GM23338 (cell line): ENCODE results near the gene TLCD3A. TPM values are rescaled to one million over a fixed set of nuclear protein-coding genes. Genes with fewer than 3 reads are reported as not detected.

Experiments
- ATAC-seq: fragments of 200-7000 bp; cut with Tn5 transposase; 3 replicates; pipeline ENCODE4 v1.9.1; 2020
- DNase-seq: peaks from one replicate; pipeline ENCODE4 v3.0.0-alpha.2; 2015; ENCODE audit warnings: low spot score
- H2AFZ ChIP-seq: fragments of 200-600 bp; sonication (generic); 2 replicates; pipeline ENCODE4 v1.8.0; 2016; ENCODE audit warnings: antibody characterized with exemption, mild to moderate bottlenecking, moderate library complexity
- H3F3A ChIP-seq: fragments of 200-600 bp; sonication (generic); replicated peaks from 2 replicates; pipeline ENCODE4 v1.8.0; 2017; ENCODE audit warnings: antibody characterized with exemption, mixed run types, low read depth
- H3K27ac ChIP-seq: fragments of 200-600 bp; sonication (generic); 2 replicates; pipeline ENCODE4 v1.6.1; 2016; ENCODE audit warnings: low read depth
- H3K27me3 ChIP-seq: fragments of 200-600 bp; sonication (generic); 2 replicates; pipeline ENCODE4 v1.8.0; 2016; ENCODE audit warnings: mild to moderate bottlenecking, mixed run types, moderate library complexity; ENCODE audit not compliant: insufficient read depth
- H3K36me3 ChIP-seq: fragments of 200-600 bp; sonication (generic); 2 replicates; pipeline ENCODE4 v1.8.0; 2016; ENCODE audit warnings: mild to moderate bottlenecking; ENCODE audit not compliant: insufficient read depth
- H3K4me1 ChIP-seq: fragments of 200-600 bp; sonication (generic); 2 replicates; pipeline ENCODE4 v1.8.0; 2016; ENCODE audit warnings: mild to moderate bottlenecking, moderate library complexity; ENCODE audit not compliant: insufficient read depth
- H3K4me2 ChIP-seq: fragments of 200-600 bp; sonication (generic); 2 replicates; pipeline ENCODE4 v1.7.1; 2017; ENCODE audit warnings: mixed run types
- H3K4me3 ChIP-seq: fragments of 200-600 bp; sonication (generic); 2 replicates; pipeline ENCODE4 v1.6.1; 2016; ENCODE audit warnings: mixed run types
- H3K79me2 ChIP-seq: fragments of 200-600 bp; sonication (generic); replicated peaks from 2 replicates; pipeline ENCODE4 v1.8.0; 2017; ENCODE audit warnings: mild to moderate bottlenecking; ENCODE audit not compliant: insufficient read depth
- H3K9me2 ChIP-seq: fragments of 200-600 bp; sonication (generic); 2 replicates; pipeline ENCODE4 v1.8.0; 2017; ENCODE audit not compliant: insufficient read depth
- H4K20me1 ChIP-seq: fragments of 200-600 bp; sonication (generic); replicated peaks from 2 replicates; pipeline ENCODE4 v1.8.0; 2017; ENCODE audit warnings: mild to moderate bottlenecking; ENCODE audit not compliant: insufficient read depth
- H3K27ac Mint-ChIP-seq: 2 replicates; pipeline ENCODE4 v1.8.0; 2020; ENCODE audit warnings: inconsistent platforms, mild to moderate bottlenecking, moderate library complexity, mixed read lengths
- H3K27me3 Mint-ChIP-seq: 3 replicates; pipeline ENCODE4 v1.8.0; 2022; ENCODE audit warnings: low read depth, mild to moderate bottlenecking, moderate library complexity, mixed read lengths, inconsistent platforms; ENCODE audit not compliant: insufficient read depth, poor library complexity
- H3K36me3 Mint-ChIP-seq: 3 replicates; pipeline ENCODE4 v1.8.0; 2021; ENCODE audit warnings: low read depth, mild to moderate bottlenecking, inconsistent platforms, moderate library complexity, mixed read lengths
- H3K4me1 Mint-ChIP-seq: 3 replicates; pipeline ENCODE4 v1.8.0; 2020; ENCODE audit warnings: mild to moderate bottlenecking, inconsistent platforms, mixed read lengths
- H3K4me3 Mint-ChIP-seq: 3 replicates; pipeline ENCODE4 v1.8.0; 2021; ENCODE audit warnings: moderate library complexity, mild to moderate bottlenecking, inconsistent platforms, mixed read lengths
- H3K9me3 Mint-ChIP-seq: 3 replicates; pipeline ENCODE4 v1.8.0; 2020; ENCODE audit warnings: moderate library complexity, mild to moderate bottlenecking, inconsistent platforms, mixed read lengths
- CREB1 ChIP-seq: fragments of 250-450 bp; sonication (Bioruptor Pico); IDR thresholded peaks from 2 replicates; pipeline ENCODE4 v1.5.0; 2020; ENCODE audit warnings: low read depth, mild to moderate bottlenecking, moderate library complexity
- EZH2 ChIP-seq: fragments of 200-600 bp; sonication (generic); IDR thresholded peaks from one replicate; pipeline ENCODE4 v1.8.0; 2017; ENCODE audit warnings: antibody characterized with exemption, mild to moderate bottlenecking, low read depth; ENCODE audit not compliant: unreplicated experiment
- EZH2phosphoT487 ChIP-seq: fragments of 200-600 bp; sonication (generic); IDR thresholded peaks from one replicate; pipeline ENCODE4 v1.8.1; 2018; ENCODE audit warnings: antibody characterized with exemption; ENCODE audit not compliant: unreplicated experiment
- JUNB ChIP-seq: IDR thresholded peaks from one replicate; pipeline ENCODE4 v1.6.1; 2016; ENCODE audit warnings: antibody characterized with exemption; ENCODE audit not compliant: unreplicated experiment
- NANOG ChIP-seq: IDR thresholded peaks from 2 replicates; pipeline ENCODE4 v1.6.1; 2016; ENCODE audit warnings: antibody characterized with exemption, borderline replicate concordance
- POLR2AphosphoS5 ChIP-seq: IDR thresholded peaks from 2 replicates; pipeline ENCODE4 v1.6.1; 2016; ENCODE audit warnings: antibody characterized with exemption, low read depth
- STAT1 ChIP-seq: IDR thresholded peaks from one replicate; pipeline ENCODE4 v1.6.1; 2016; ENCODE audit warnings: antibody characterized with exemption; ENCODE audit not compliant: unreplicated experiment
- ZNF114 ChIP-seq: fragments of 250-450 bp; sonication (Bioruptor Pico); IDR thresholded peaks from 2 replicates; pipeline ENCODE4 v1.5.0; 2020; ENCODE audit warnings: mild to moderate bottlenecking, moderate library complexity
- ZNF331 ChIP-seq: fragments of 250-450 bp; sonication (Bioruptor Pico); IDR thresholded peaks from 2 replicates; pipeline ENCODE4 v1.5.0; 2020; ENCODE audit warnings: low read depth, mild to moderate bottlenecking, moderate library complexity
- polyA plus RNA-seq: library from polyadenylated mRNA; unstranded; fragments of >200 nt; fragmentation: Nextera tagmentation; extraction: Ambion mirVana; gene quantifications from 2 replicates; pipeline ENCODE4 v1.2.1, GENCODE V29; 2016
- total RNA-seq: library from RNA; depleted of rRNA; stranded (reverse); fragments of >200 nt; shearing (Covaris generic); gene quantifications from 2 replicates; pipeline ENCODE4 v1.2.3, GENCODE V29; 2014
- TF ChIP-seq, protein P1 (sequence below): fragments of 250-450 bp; sonication (Bioruptor Pico); IDR thresholded peaks from 2 replicates; pipeline ENCODE4 v1.5.0; 2020; ENCODE audit warnings: mild to moderate bottlenecking, moderate library complexity
- TF ChIP-seq, protein P2 (sequence below), 2 experiments: fragments of 200-600 bp in 1 of 2; sonication (generic) in 1 of 2; conservative IDR thresholded peaks; 2 replicates each; pipeline versions ENCODE4 v1.5.1 to v1.6.1; 2016 to 2017; ENCODE audit warnings: antibody characterized with exemption in 2 of 2, low read depth in 2 of 2, mild to moderate bottlenecking in 2 of 2, moderate library complexity in 1 of 2
- TF ChIP-seq, protein P3 (sequence below): IDR thresholded peaks from one replicate; pipeline ENCODE4 v1.6.1; 2018; ENCODE audit warnings: antibody characterized with exemption; ENCODE audit not compliant: unreplicated experiment
- TF ChIP-seq, protein P4 (sequence below): IDR thresholded peaks from 2 replicates; pipeline ENCODE4 v1.6.1; 2016; ENCODE audit warnings: antibody characterized with exemption

The TLCD3A gene
- total and polyA plus RNA-seq, 2 experiments from 2014 or later, result 10.3 to 21.1 TPM

DNA sequence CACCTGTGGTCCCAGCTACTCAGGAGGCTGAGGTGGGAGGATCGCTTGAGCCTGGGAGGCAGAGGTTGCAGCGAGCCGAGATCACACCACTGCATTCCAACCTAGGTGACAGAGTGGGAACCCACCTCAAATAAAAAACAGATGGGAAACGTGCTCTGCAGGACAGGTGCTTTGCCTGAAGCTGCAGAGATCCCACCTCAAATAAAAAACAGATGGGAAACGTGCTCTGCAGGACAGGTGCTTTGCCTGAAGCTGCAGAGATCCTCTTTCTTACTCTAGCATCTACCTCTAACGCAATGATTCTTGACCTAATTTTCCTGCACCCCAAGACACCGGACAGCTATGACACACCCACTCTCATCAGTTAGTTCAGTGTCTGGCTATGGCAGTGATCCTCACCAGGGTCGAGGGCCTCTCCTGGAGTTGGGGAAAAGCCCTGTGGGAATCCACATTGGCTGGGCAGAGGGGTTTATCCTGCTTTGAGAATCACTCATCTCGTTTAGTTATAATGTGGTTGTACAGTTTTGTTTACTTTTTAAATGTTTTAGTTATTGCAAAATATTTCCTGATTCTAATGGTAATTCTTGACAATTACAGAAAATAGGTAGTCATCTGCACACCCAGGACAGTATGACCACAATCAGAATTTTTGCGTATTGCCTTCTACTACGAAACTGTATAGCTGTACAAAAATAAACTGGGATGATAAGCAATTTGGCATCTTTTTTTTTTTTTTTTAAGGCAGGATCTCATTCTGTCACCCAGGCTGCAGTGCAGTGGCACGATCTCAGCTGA lies 29.1 kb upstream of the TLCD3A start:
- H3K27ac Mint-ChIP-seq, result no peak overlapping the region
- no peak for DNase-seq
- H3K9me3 Mint-ChIP-seq, result no peaks in the 10 kb centered on the region
- H3K4me1 Mint-ChIP-seq, result no peaks in the 10 kb centered on the region
- Histone ChIP-seq H4K20me1 (peaks cover 8% of the 10 kb centered on the region; the same call in 1 of the 2 replicates), H3K9me2 (no peaks in the 10 kb centered on the region), H3K36me3 (no peaks in the 10 kb centered on the region), H3K4me3 (no peak overlapping the region), H3K4me2 (no peak overlapping the region), H3K27me3 (no peaks in the 10 kb centered on the region), H3K79me2 (no peaks in the 10 kb centered on the region; the same call in 1 of the 2 replicates), H3K4me1 (0 out of 2 replicates have a peak, but pooled peaks cover 2% of the 10 kb centered on the region), H3K27ac (no peak overlapping the region), H3F3A (0 out of 2 replicates have a peak, but pooled peaks cover 3% of the 10 kb centered on the region), H2AFZ (no peak overlapping the region)
- ATAC-seq, result no peak
- H3K36me3 Mint-ChIP-seq, result 0 out of 3 replicates have a peak, but pooled peaks cover 6% of the 10 kb centered on the region
- TF ChIP-seq POLR2AphosphoS5, result no peak
- TF ChIP-seq, protein P1, sequence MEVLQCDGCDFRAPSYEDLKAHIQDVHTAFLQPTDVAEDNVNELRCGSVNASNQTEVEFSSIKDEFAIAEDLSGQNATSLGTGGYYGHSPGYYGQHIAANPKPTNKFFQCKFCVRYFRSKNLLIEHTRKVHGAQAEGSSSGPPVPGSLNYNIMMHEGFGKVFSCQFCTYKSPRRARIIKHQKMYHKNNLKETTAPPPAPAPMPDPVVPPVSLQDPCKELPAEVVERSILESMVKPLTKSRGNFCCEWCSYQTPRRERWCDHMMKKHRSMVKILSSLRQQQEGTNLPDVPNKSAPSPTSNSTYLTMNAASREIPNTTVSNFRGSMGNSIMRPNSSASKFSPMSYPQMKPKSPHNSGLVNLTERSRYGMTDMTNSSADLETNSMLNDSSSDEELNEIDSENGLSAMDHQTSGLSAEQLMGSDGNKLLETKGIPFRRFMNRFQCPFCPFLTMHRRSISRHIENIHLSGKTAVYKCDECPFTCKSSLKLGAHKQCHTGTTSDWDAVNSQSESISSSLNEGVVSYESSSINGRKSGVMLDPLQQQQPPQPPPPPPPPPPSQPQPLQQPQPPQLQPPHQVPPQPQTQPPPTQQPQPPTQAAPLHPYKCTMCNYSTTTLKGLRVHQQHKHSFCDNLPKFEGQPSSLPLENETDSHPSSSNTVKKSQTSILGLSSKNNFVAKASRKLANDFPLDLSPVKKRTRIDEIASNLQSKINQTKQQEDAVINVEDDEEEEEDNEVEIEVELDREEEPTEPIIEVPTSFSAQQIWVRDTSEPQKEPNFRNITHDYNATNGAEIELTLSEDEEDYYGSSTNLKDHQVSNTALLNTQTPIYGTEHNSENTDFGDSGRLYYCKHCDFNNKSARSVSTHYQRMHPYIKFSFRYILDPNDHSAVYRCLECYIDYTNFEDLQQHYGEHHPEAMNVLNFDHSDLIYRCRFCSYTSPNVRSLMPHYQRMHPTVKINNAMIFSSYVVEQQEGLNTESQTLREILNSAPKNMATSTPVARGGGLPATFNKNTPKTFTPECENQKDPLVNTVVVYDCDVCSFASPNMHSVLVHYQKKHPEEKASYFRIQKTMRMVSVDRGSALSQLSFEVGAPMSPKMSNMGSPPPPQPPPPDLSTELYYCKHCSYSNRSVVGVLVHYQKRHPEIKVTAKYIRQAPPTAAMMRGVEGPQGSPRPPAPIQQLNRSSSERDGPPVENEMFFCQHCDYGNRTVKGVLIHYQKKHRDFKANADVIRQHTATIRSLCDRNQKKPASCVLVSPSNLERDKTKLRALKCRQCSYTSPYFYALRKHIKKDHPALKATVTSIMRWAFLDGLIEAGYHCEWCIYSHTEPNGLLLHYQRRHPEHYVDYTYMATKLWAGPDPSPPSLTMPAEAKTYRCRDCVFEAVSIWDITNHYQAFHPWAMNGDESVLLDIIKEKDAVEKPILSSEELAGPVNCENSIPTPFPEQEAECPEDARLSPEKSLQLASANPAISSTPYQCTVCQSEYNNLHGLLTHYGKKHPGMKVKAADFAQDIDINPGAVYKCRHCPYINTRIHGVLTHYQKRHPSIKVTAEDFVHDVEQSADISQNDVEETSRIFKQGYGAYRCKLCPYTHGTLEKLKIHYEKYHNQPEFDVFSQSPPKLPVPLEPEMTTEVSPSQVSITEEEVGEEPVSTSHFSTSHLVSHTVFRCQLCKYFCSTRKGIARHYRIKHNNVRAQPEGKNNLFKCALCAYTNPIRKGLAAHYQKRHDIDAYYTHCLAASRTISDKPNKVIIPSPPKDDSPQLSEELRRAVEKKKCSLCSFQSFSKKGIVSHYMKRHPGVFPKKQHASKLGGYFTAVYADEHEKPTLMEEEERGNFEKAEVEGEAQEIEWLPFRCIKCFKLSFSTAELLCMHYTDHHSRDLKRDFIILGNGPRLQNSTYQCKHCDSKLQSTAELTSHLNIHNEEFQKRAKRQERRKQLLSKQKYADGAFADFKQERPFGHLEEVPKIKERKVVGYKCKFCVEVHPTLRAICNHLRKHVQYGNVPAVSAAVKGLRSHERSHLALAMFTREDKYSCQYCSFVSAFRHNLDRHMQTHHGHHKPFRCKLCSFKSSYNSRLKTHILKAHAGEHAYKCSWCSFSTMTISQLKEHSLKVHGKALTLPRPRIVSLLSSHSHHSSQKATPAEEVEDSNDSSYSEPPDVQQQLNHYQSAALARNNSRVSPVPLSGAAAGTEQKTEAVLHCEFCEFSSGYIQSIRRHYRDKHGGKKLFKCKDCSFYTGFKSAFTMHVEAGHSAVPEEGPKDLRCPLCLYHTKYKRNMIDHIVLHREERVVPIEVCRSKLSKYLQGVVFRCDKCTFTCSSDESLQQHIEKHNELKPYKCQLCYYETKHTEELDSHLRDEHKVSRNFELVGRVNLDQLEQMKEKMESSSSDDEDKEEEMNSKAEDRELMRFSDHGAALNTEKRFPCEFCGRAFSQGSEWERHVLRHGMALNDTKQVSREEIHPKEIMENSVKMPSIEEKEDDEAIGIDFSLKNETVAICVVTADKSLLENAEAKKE (CRISPR knock-in tag), result no peak
- TF ChIP-seq, protein P2, sequence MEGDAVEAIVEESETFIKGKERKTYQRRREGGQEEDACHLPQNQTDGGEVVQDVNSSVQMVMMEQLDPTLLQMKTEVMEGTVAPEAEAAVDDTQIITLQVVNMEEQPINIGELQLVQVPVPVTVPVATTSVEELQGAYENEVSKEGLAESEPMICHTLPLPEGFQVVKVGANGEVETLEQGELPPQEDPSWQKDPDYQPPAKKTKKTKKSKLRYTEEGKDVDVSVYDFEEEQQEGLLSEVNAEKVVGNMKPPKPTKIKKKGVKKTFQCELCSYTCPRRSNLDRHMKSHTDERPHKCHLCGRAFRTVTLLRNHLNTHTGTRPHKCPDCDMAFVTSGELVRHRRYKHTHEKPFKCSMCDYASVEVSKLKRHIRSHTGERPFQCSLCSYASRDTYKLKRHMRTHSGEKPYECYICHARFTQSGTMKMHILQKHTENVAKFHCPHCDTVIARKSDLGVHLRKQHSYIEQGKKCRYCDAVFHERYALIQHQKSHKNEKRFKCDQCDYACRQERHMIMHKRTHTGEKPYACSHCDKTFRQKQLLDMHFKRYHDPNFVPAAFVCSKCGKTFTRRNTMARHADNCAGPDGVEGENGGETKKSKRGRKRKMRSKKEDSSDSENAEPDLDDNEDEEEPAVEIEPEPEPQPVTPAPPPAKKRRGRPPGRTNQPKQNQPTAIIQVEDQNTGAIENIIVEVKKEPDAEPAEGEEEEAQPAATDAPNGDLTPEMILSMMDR (conservative IDR thresholded peaks at IDR 0.05; ENCODE audit: low read depth in 2 of 2), result no peak
- no peak for TF ChIP-seq STAT1
- TF ChIP-seq EZH2phosphoT487, result no peak
- no peak for TF ChIP-seq JUNB
- TF ChIP-seq EZH2, result no peak
- no peak for TF ChIP-seq ZNF114 (CRISPR knock-in tag)
- no peak for TF ChIP-seq ZNF331
- TF ChIP-seq, protein P3, sequence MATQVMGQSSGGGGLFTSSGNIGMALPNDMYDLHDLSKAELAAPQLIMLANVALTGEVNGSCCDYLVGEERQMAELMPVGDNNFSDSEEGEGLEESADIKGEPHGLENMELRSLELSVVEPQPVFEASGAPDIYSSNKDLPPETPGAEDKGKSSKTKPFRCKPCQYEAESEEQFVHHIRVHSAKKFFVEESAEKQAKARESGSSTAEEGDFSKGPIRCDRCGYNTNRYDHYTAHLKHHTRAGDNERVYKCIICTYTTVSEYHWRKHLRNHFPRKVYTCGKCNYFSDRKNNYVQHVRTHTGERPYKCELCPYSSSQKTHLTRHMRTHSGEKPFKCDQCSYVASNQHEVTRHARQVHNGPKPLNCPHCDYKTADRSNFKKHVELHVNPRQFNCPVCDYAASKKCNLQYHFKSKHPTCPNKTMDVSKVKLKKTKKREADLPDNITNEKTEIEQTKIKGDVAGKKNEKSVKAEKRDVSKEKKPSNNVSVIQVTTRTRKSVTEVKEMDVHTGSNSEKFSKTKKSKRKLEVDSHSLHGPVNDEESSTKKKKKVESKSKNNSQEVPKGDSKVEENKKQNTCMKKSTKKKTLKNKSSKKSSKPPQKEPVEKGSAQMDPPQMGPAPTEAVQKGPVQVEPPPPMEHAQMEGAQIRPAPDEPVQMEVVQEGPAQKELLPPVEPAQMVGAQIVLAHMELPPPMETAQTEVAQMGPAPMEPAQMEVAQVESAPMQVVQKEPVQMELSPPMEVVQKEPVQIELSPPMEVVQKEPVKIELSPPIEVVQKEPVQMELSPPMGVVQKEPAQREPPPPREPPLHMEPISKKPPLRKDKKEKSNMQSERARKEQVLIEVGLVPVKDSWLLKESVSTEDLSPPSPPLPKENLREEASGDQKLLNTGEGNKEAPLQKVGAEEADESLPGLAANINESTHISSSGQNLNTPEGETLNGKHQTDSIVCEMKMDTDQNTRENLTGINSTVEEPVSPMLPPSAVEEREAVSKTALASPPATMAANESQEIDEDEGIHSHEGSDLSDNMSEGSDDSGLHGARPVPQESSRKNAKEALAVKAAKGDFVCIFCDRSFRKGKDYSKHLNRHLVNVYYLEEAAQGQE, result no peak
- no peak for TF ChIP-seq NANOG
- TF ChIP-seq CREB1 (CRISPR knock-in tag), result no peak
- TF ChIP-seq, protein P4, sequence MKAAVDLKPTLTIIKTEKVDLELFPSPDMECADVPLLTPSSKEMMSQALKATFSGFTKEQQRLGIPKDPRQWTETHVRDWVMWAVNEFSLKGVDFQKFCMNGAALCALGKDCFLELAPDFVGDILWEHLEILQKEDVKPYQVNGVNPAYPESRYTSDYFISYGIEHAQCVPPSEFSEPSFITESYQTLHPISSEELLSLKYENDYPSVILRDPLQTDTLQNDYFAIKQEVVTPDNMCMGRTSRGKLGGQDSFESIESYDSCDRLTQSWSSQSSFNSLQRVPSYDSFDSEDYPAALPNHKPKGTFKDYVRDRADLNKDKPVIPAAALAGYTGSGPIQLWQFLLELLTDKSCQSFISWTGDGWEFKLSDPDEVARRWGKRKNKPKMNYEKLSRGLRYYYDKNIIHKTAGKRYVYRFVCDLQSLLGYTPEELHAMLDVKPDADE, result no peak
- H3K4me3 Mint-ChIP-seq, result no peak overlapping the region
- no peaks in the 10 kb centered on the region for H3K27me3 Mint-ChIP-seq
